Liver (tissue), 9 donors: ENCODE results near the gene KNDC1. TPM values are rescaled to one million over a fixed set of nuclear protein-coding genes. Genes with fewer than 3 reads are reported as not detected.

ENCODE experiments used
- DNase-seq: peaks from one replicate; pipeline ENCODE4 v3.0.0-alpha.2; 2017; ENCODE audit warnings: low spot score
- H3K27ac ChIP-seq, 2 donors: one replicate each; pipeline ENCODE4 v1.7.0; 2013; ENCODE audit warnings: inconsistent platforms in 2 of 2, low read length in 2 of 2, control low read depth in 1 of 2, low read depth in 1 of 2, mild to moderate bottlenecking in 1 of 2
- H3K27me3 ChIP-seq, 4 donors: one replicate each; pipeline versions ENCODE4 v1.6.1 to v1.7.0; 2013; ENCODE audit warnings: low read length in 3 of 4, inconsistent platforms in 1 of 4, mild to moderate bottlenecking in 1 of 4, moderate library complexity in 1 of 4; ENCODE audit not compliant: control insufficient read depth in 4 of 4, insufficient read depth in 4 of 4
- H3K36me3 ChIP-seq, 4 donors: one replicate each; pipeline versions ENCODE4 v1.6.1 to v1.7.0; 2013; ENCODE audit warnings: low read length in 3 of 4, mild to moderate bottlenecking in 3 of 4, low read depth in 1 of 4, moderate library complexity in 1 of 4; ENCODE audit not compliant: control insufficient read depth in 4 of 4, insufficient read depth in 3 of 4
- H3K4me1 ChIP-seq, 4 donors: one replicate each; pipeline versions ENCODE4 v1.6.1 to v1.7.0; 2013; ENCODE audit warnings: low read length in 3 of 4, mild to moderate bottlenecking in 3 of 4, moderate library complexity in 1 of 4; ENCODE audit not compliant: control insufficient read depth in 4 of 4, insufficient read depth in 4 of 4
- H3K4me3 ChIP-seq, 3 donors: one replicate each; pipeline versions ENCODE4 v1.6.1 to v1.7.0; 2013; ENCODE audit warnings: low read length in 3 of 3, control low read depth in 1 of 3, low read depth in 1 of 3, mild to moderate bottlenecking in 1 of 3
- H3K9ac ChIP-seq, 2 donors: one replicate each; pipeline ENCODE4 v1.7.0; 2013; ENCODE audit warnings: low read length in 2 of 2, mild to moderate bottlenecking in 2 of 2, moderate library complexity in 2 of 2, control low read depth in 1 of 2, low read depth in 1 of 2
- H3K9me3 ChIP-seq, 4 donors: one replicate each; pipeline versions ENCODE4 v1.6.1 to v1.7.0; 2013; ENCODE audit warnings: low read length in 3 of 4; ENCODE audit not compliant: control insufficient read depth in 4 of 4
- EGR1 ChIP-seq, 2 donors: IDR thresholded peaks; 2 replicates each; pipeline ENCODE4 v1.6.1; 2016 to 2018; ENCODE audit warnings: antibody characterized with exemption in 2 of 2, low read depth in 2 of 2
- FOXA1 ChIP-seq: IDR thresholded peaks from 2 replicates; pipeline ENCODE4 v1.6.1; 2016; ENCODE audit warnings: antibody characterized with exemption
- FOXA2 ChIP-seq: IDR thresholded peaks from 2 replicates; pipeline ENCODE4 v1.6.1; 2016; ENCODE audit warnings: antibody characterized with exemption
- GABPA ChIP-seq, 2 donors: IDR thresholded peaks in 1 of 2; conservative IDR thresholded peaks in 1 of 2; 2 replicates each; pipeline ENCODE4 v1.6.1; 2016; ENCODE audit warnings: antibody characterized with exemption in 2 of 2, mild to moderate bottlenecking in 1 of 2, moderate library complexity in 1 of 2
- HNF4A ChIP-seq, 2 donors: conservative IDR thresholded peaks; 2 replicates each; pipeline ENCODE4 v1.6.1; 2016; ENCODE audit warnings: antibody characterized with exemption in 2 of 2, mild to moderate bottlenecking in 2 of 2
- HNF4G ChIP-seq: IDR thresholded peaks from 2 replicates; pipeline ENCODE4 v1.6.1; 2016; ENCODE audit warnings: antibody characterized with exemption
- NR2F2 ChIP-seq: IDR thresholded peaks from 2 replicates; pipeline ENCODE4 v1.6.1; 2016; ENCODE audit warnings: antibody characterized with exemption
- RXRA ChIP-seq, 2 donors: IDR thresholded peaks; 2 replicates each; pipeline ENCODE4 v1.6.1; 2017 to 2018; ENCODE audit warnings: antibody characterized with exemption in 2 of 2, mild to moderate bottlenecking in 1 of 2
- SP1 ChIP-seq: IDR thresholded peaks from 2 replicates; pipeline ENCODE4 v1.6.1; 2018; ENCODE audit warnings: antibody characterized with exemption, mild to moderate bottlenecking
- TAF1 ChIP-seq: conservative IDR thresholded peaks from 2 replicates; pipeline ENCODE4 v1.6.1; 2016; ENCODE audit warnings: antibody characterized with exemption, mild to moderate bottlenecking
- YY1 ChIP-seq: IDR thresholded peaks from 2 replicates; pipeline ENCODE4 v1.6.1; 2016; ENCODE audit warnings: antibody characterized with exemption, mild to moderate bottlenecking
- WGBS: extraction: QIAGEN DNeasy Blood & Tissue Kit; methylation state at CpG from one replicate; pipeline ENCODE4 v1.1.7; 2013; 5-methylcytosine and 5-hydroxymethylcytosine counted together
- polyA plus RNA-seq, 2 donors: library from polyadenylated mRNA; stranded (reverse) in 1 of 2; unstranded in 1 of 2; fragments of 200-250 nt in 1 of 2; fragments of >200 nt in 1 of 2; fragmentation: Nextera tagmentation in 1 of 2; extraction: Ambion mirVana in 1 of 2; gene quantifications; one replicate each; pipeline versions ENCODE4 v1.2.1 to v1.2.3, GENCODE V29; 2013 to 2015
- total RNA-seq, 2 donors: library from RNA; depleted of rRNA; stranded (reverse); fragments of >200 nt; gene quantifications; one replicate each; pipeline ENCODE4 v1.2.3, GENCODE V29; 2014
- TF ChIP-seq, protein P1 (sequence below): fragments of 150-350 bp; IDR thresholded peaks from 2 replicates; pipeline ENCODE4 v1.5.1; 2017; ENCODE audit warnings: improper control_type of control experiment, low read depth, low read length; ENCODE audit not compliant: missing input control
- TF ChIP-seq, protein P2 (sequence below): IDR thresholded peaks from 2 replicates; pipeline ENCODE4 v1.6.1; 2016; ENCODE audit warnings: antibody characterized with exemption
- TF ChIP-seq, protein P3 (sequence below): IDR thresholded peaks from 2 replicates; pipeline ENCODE4 v1.6.1; 2016; ENCODE audit warnings: antibody characterized with exemption
- TF ChIP-seq, protein P4 (sequence below): IDR thresholded peaks from 2 replicates; pipeline ENCODE4 v1.6.1; 2016; ENCODE audit warnings: antibody characterized with exemption
- donor health status: healthy.
- donor health status: healthy.
- donor health status: healthy.
- donor health status: healthy.
- donor health status: healthy.

Gene KNDC1
- total and polyA plus RNA-seq, 4 donors: 0.53 to 12.9 (median 4.3) TPM

DNA sequence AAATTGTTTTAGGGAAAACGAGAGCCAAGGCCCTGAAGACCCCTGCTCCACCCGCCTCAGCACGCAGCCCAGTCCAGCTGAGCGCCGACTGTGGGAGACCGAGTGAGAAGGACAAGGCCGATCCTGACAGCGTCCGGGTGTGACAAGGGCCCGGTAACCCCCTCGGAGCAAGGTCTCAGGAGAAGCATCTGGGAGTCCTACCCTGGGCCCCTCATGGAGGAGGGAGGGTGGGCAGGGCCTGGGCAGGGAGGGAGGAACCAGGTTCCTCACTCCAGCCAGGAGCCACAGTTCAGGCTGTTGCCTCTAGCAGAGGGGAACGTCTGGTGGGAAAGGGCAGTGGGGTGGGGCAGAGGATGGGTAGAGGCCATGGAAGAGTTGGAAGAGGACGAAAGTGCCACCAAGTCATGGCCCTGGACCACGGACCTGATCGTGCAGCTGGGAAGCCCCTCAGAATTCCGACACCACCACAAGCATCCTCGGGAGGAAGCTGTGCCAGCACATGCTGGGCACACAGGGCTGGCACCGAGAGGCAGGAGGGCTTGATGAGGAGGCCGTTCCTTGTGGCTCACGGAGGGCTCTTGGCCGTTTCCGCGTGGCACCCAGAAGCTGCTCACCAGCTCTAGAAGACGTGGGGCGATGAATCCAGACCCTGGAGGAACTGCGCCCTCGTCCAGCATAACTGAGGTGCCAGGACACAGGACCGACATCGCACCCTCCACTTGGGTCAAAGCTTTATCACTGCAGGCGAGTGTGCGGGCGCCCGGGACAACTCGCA is 2.2 kb upstream of the KNDC1 start:
- H3K9me3 ChIP-seq: no peaks in the 10 kb centered on the region
- H3K36me3 ChIP-seq: no peaks in the 10 kb centered on the region
- peaks cover 0 to 25% (median 11%) of the 10 kb centered on the region in 4 donors for H3K4me1 ChIP-seq
- no peak overlapping the region for H3K27ac ChIP-seq
- no peak overlapping the region for H3K9ac ChIP-seq
- 78% methylated on average over 34 of the region's 34 CpGs for WGBS
- no peak overlapping the region for H3K4me3 ChIP-seq
- H3K27me3 ChIP-seq: no peaks in the 10 kb centered on the region
- DNase-seq: no peak
- TF ChIP-seq YY1 (no peak), RXRA (IDR thresholded peaks at IDR 0.05) (no peak), GABPA (IDR thresholded peaks at IDR 0.05 in 1 of 2, conservative IDR thresholded peaks at IDR 0.05 in 1 of 2) (no peak), FOXA1 (no peak), HNF4G (no peak), TAF1 (no peak), HNF4A (conservative IDR thresholded peaks at IDR 0.05) (no peak), SP1 (no peak)
- TF ChIP-seq, protein P1, sequence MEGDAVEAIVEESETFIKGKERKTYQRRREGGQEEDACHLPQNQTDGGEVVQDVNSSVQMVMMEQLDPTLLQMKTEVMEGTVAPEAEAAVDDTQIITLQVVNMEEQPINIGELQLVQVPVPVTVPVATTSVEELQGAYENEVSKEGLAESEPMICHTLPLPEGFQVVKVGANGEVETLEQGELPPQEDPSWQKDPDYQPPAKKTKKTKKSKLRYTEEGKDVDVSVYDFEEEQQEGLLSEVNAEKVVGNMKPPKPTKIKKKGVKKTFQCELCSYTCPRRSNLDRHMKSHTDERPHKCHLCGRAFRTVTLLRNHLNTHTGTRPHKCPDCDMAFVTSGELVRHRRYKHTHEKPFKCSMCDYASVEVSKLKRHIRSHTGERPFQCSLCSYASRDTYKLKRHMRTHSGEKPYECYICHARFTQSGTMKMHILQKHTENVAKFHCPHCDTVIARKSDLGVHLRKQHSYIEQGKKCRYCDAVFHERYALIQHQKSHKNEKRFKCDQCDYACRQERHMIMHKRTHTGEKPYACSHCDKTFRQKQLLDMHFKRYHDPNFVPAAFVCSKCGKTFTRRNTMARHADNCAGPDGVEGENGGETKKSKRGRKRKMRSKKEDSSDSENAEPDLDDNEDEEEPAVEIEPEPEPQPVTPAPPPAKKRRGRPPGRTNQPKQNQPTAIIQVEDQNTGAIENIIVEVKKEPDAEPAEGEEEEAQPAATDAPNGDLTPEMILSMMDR: no peak
- TF ChIP-seq, protein P2, sequence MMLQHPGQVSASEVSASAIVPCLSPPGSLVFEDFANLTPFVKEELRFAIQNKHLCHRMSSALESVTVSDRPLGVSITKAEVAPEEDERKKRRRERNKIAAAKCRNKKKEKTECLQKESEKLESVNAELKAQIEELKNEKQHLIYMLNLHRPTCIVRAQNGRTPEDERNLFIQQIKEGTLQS: no peak

DNA sequence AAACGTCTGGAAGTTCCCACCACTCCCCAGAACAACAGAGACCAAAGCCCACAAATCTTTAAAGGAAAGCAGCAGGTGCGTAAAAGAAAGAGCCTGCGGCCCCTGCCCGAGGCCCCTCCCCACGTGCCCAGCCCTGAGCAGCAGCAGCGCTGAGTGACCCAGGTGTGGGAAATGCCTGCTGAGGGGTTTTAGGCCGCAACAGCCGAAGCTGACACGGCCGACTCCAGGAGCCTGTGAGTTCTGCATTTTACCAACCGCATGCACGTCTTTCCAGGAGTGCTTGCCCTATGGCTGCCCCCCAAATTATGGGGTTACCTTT is 1.6 kb upstream of the KNDC1 start:
- H3K27ac ChIP-seq: no peak overlapping the region
- no peaks in the 10 kb centered on the region for H3K27me3 ChIP-seq
- no peak overlapping the region for H3K4me3 ChIP-seq
- H3K9ac ChIP-seq: no peak overlapping the region
- no peaks in the 10 kb centered on the region for H3K36me3 ChIP-seq
- TF ChIP-seq, protein P3, sequence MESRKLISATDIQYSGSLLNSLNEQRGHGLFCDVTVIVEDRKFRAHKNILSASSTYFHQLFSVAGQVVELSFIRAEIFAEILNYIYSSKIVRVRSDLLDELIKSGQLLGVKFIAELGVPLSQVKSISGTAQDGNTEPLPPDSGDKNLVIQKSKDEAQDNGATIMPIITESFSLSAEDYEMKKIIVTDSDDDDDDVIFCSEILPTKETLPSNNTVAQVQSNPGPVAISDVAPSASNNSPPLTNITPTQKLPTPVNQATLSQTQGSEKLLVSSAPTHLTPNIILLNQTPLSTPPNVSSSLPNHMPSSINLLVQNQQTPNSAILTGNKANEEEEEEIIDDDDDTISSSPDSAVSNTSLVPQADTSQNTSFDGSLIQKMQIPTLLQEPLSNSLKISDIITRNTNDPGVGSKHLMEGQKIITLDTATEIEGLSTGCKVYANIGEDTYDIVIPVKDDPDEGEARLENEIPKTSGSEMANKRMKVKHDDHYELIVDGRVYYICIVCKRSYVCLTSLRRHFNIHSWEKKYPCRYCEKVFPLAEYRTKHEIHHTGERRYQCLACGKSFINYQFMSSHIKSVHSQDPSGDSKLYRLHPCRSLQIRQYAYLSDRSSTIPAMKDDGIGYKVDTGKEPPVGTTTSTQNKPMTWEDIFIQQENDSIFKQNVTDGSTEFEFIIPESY: no peak
- TF ChIP-seq HNF4G: no peak
- no peak for TF ChIP-seq SP1
- TF ChIP-seq EGR1 (IDR thresholded peaks at IDR 0.05; ENCODE audit: low read depth in 2 of 2): no peak
- no peak for TF ChIP-seq TAF1
- no peak for TF ChIP-seq FOXA2
- TF ChIP-seq NR2F2: no peak
- no peak for TF ChIP-seq FOXA1
- TF ChIP-seq, protein P2: no peak
- TF ChIP-seq, protein P4, sequence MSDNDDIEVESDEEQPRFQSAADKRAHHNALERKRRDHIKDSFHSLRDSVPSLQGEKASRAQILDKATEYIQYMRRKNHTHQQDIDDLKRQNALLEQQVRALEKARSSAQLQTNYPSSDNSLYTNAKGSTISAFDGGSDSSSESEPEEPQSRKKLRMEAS: no peak
- TF ChIP-seq, protein P1: no peak
- TF ChIP-seq YY1: no peak
- no peak for TF ChIP-seq RXRA (IDR thresholded peaks at IDR 0.05)
- no peak for TF ChIP-seq HNF4A (conservative IDR thresholded peaks at IDR 0.05)
- no peak for TF ChIP-seq GABPA (IDR thresholded peaks at IDR 0.05 in 1 of 2, conservative IDR thresholded peaks at IDR 0.05 in 1 of 2)
- H3K9me3 ChIP-seq: no peaks in the 10 kb centered on the region
- DNase-seq: no peak
- WGBS: 61% methylated on average over 12 of the region's 12 CpGs
- peaks cover 0 to 28% (median 16%) of the 10 kb centered on the region in 4 donors for H3K4me1 ChIP-seq
